Coronary artery (tissue), 2 donors: ENCODE results near the gene CTSE.

Experiments
- DNase-seq: peaks from one replicate; pipeline ENCODE4 v3.0.0-alpha.2; 2017; ENCODE audit warnings: low spot score
- H3K27ac ChIP-seq, 2 donors: fragments of 200-600 bp; sonication (generic); one replicate each; pipeline ENCODE4 v1.5.1; 2016 to 2019
- H3K4me3 ChIP-seq: fragments of 200-600 bp; sonication (generic); 2 replicates; pipeline ENCODE4 v1.5.1; 2016; ENCODE audit warnings: mild to moderate bottlenecking, moderate library complexity
- TF ChIP-seq, protein P1 (sequence below): fragments of 200-600 bp; sonication (generic); IDR thresholded peaks from one replicate; pipeline ENCODE4 v1.5.1; 2019; ENCODE audit warnings: antibody characterized with exemption

The CTSE gene

DNA sequence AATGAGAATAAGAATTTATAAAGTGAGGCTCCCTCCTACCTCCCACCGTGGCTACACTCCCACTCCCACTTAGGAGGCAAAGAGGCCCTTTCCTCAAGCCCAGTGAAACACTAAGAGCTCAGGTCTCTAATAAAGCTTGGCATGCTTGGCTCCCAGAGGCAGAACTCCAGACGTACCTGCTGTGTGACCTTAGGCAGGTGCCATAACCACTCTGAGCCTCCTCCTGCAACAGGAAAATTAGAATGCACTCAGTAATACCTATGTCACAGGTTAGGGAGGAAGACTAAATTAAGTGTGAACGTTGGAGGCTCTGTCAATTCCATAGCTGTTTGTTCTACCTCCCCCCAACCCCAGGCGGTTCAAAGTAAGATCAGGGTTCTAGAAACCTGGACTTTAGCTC, 63.9 kb downstream of the CTSE start:
- H3K4me3 ChIP-seq, result no peak overlapping the region
- TF ChIP-seq, protein P1, sequence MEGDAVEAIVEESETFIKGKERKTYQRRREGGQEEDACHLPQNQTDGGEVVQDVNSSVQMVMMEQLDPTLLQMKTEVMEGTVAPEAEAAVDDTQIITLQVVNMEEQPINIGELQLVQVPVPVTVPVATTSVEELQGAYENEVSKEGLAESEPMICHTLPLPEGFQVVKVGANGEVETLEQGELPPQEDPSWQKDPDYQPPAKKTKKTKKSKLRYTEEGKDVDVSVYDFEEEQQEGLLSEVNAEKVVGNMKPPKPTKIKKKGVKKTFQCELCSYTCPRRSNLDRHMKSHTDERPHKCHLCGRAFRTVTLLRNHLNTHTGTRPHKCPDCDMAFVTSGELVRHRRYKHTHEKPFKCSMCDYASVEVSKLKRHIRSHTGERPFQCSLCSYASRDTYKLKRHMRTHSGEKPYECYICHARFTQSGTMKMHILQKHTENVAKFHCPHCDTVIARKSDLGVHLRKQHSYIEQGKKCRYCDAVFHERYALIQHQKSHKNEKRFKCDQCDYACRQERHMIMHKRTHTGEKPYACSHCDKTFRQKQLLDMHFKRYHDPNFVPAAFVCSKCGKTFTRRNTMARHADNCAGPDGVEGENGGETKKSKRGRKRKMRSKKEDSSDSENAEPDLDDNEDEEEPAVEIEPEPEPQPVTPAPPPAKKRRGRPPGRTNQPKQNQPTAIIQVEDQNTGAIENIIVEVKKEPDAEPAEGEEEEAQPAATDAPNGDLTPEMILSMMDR, result no peak
- H3K27ac ChIP-seq, result no peak overlapping the region
- DNase-seq, result no peak
